ENCODE results near the gene CLIC1.

CLIC1 gene

GRCh38 chr6:31768363-31769257 lies 32.3 kb upstream of the CLIC1 start:
- peak; percentile 34 for DNase-seq (ENCODE audit: low spot score)

- no peak for DNase-seq (ENCODE audit: low spot score)
These were observed 30.8 kb upstream of the CLIC1 start for GRCh38 chr6:31767096-31767645.

- no peak for DNase-seq (ENCODE audit: low spot score)
These were observed 29.8 kb upstream of the CLIC1 start for GRCh38 chr6:31765910-31766794.

- DNase-seq (ENCODE audit: low spot score) = no peak
These were observed 29.2 kb upstream of the CLIC1 start for GRCh38 chr6:31765559-31765909.

GRCh38 chr6:31764198-31764597 lies 27.9 kb upstream of the CLIC1 start:
- DNase-seq (ENCODE audit: low spot score) = no peak

GRCh38 chr6:31763619-31763940 lies 27.2 kb upstream of the CLIC1 start:
- DNase-seq (ENCODE audit: low spot score) = no peak

- DNase-seq (ENCODE audit: low spot score) = no peak
These were observed 26.7 kb upstream of the CLIC1 start for GRCh38 chr6:31762878-31763618.

GRCh38 chr6:31762356-31762755 lies 26.0 kb upstream of the CLIC1 start, which contains the start of gene SAPCD1:
Gene SAPCD1, plus strand, starts transcription at chr6:31762656. Its CDS starts 399 bp downstream, at chr6:31763055.
- no peak for DNase-seq (ENCODE audit: low spot score)

- DNase-seq (ENCODE audit: low spot score) = no peak
These were observed 25.0 kb upstream of the CLIC1 start for GRCh38 chr6:31761343-31761742.

- DNase-seq (ENCODE audit: low spot score) = no peak
These were observed 24.5 kb upstream of the CLIC1 start for GRCh38 chr6:31760790-31761189.

GRCh38 chr6:31758281-31758680 lies 22.0 kb upstream of the CLIC1 start:
- no peak for DNase-seq (ENCODE audit: low spot score)

- DNase-seq (ENCODE audit: low spot score) = no peak
These were observed 16.5 kb upstream of the CLIC1 start for GRCh38 chr6:31752739-31753319.

- no peak for DNase-seq (ENCODE audit: low spot score)
These were observed 14.2 kb upstream of the CLIC1 start for GRCh38 chr6:31750411-31751022.

GRCh38 chr6:31749301-31750036 lies 13.1 kb upstream of the CLIC1 start:
- DNase-seq (ENCODE audit: low spot score) = no peak

- DNase-seq (ENCODE audit: low spot score) = no peak
These were observed 8.1 kb upstream of the CLIC1 start for GRCh38 chr6:31744422-31744821.

GRCh38 chr6:31742894-31743293 lies 6.6 kb upstream of the CLIC1 start:
- no peak for DNase-seq (ENCODE audit: low spot score)

GRCh38 chr6:31741815-31742214 lies 5.5 kb upstream of the CLIC1 start:
- DNase-seq (ENCODE audit: low spot score) = no peak

GRCh38 chr6:31740397-31741223 lies 4.3 kb upstream of the CLIC1 start:
- no peak for DNase-seq (ENCODE audit: low spot score)

GRCh38 chr6:31739639-31740396 lies 3.5 kb upstream of the CLIC1 start, which contains the start of gene MSH5:
Gene MSH5, plus strand, starts transcription at chr6:31740005. Its CDS starts 462 bp downstream, at chr6:31740467.
- DNase-seq (ENCODE audit: low spot score) = peak; percentile 98

Data from globus pallidus (tissue), 1 donor.